ENCODE data around the gene FGF7.
"Not testable (repeated sequence)": the region's sequence is repeated elsewhere in the genome, so short reads cannot be mapped to it uniquely, and the experiment has no call there.

FGF7 gene

DNA sequence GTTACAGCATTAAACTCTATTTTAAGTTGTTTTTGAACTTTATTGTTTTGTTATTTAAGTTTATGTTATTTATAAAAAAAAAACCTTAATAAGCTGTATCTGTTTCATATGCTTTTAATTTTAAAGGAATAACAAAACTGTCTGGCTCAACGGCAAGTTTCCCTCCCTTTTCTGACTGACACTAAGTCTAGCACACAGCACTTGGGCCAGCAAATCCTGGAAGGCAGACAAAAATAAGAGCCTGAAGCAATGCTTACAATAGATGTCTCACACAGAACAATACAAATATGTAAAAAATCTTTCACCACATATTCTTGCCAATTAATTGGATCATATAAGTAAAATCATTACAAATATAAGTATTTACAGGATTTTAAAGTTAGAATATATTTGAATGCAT is 62.4 kb downstream of the FGF7 start:
- not testable (repeated sequence) for H3K9me3 ChIP-seq (ENCODE audit: low read length); H3K4me1 ChIP-seq (ENCODE audit: insufficient read depth, low read length); H3K4me3 ChIP-seq (ENCODE audit: low read length); H3K36me3 ChIP-seq (ENCODE audit: insufficient read depth, low read length); H2AFZ ChIP-seq (ENCODE audit: low read depth, low read length); H3K27me3 ChIP-seq (ENCODE audit: insufficient read depth, low read length)

GRCh38 chr15:49490966-49491365 is 67.9 kb downstream of the FGF7 start:
- H3K9me3 ChIP-seq (ENCODE audit: low read length) = no peaks in the 10 kb centered on the region
- no peaks in the 10 kb centered on the region for H3K36me3 ChIP-seq (ENCODE audit: insufficient read depth, low read length)
- no peaks in the 10 kb centered on the region for H3K27me3 ChIP-seq (ENCODE audit: insufficient read depth, low read length)
- no peak overlapping the region for H2AFZ ChIP-seq (ENCODE audit: low read depth, low read length)
- no peaks in the 10 kb centered on the region for H3K4me1 ChIP-seq (ENCODE audit: insufficient read depth, low read length)
- no peak overlapping the region for H3K4me3 ChIP-seq (ENCODE audit: low read length)

GRCh38 chr15:49492151-49492550 is 69.1 kb downstream of the FGF7 start:
- no peak overlapping the region for H3K4me3 ChIP-seq (ENCODE audit: low read length)
- no peaks in the 10 kb centered on the region for H3K27me3 ChIP-seq (ENCODE audit: insufficient read depth, low read length)
- H3K9me3 ChIP-seq (ENCODE audit: low read length) = no peaks in the 10 kb centered on the region
- H3K36me3 ChIP-seq (ENCODE audit: insufficient read depth, low read length) = no peaks in the 10 kb centered on the region
- no peak overlapping the region for H2AFZ ChIP-seq (ENCODE audit: low read depth, low read length)
- no peaks in the 10 kb centered on the region for H3K4me1 ChIP-seq (ENCODE audit: insufficient read depth, low read length)

- Histone ChIP-seq H3K36me3 (ENCODE audit: insufficient read depth, low read length) (no peaks in the 10 kb centered on the region), H3K4me3 (ENCODE audit: low read length) (no peak overlapping the region), H3K27me3 (ENCODE audit: insufficient read depth, low read length) (no peaks in the 10 kb centered on the region), H2AFZ (ENCODE audit: low read depth, low read length) (no peak overlapping the region), H3K9me3 (ENCODE audit: low read length) (no peaks in the 10 kb centered on the region), H3K4me1 (ENCODE audit: insufficient read depth, low read length) (no peaks in the 10 kb centered on the region)
Measured at GRCh38 chr15:49492830-49493229, 69.8 kb downstream of the FGF7 start.

DNA sequence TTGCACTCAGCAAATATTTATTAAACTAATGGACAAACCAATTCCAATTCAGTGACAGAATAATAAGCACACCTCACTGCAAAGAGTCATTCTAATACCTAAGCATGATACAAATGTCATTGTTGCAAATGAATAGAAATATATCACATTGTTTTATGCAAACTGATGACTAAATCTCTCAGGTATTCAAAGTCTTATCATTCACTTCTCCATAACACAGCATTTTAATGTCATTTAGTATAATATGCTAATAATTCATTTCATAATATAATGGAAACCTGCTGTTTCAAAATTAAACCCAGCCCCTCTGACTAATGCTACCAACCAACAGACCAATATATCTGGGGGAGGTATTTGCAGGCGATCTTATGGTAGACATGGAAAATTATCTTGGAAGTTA is 71.8 kb downstream of the FGF7 start:
- Histone ChIP-seq H3K9me3 (ENCODE audit: low read length) (no peaks in the 10 kb centered on the region), H3K4me1 (ENCODE audit: insufficient read depth, low read length) (no peaks in the 10 kb centered on the region), H2AFZ (ENCODE audit: low read depth, low read length) (no peak overlapping the region), H3K4me3 (ENCODE audit: low read length) (no peak overlapping the region), H3K36me3 (ENCODE audit: insufficient read depth, low read length) (no peaks in the 10 kb centered on the region), H3K27me3 (ENCODE audit: insufficient read depth, low read length) (no peaks in the 10 kb centered on the region)

DNA sequence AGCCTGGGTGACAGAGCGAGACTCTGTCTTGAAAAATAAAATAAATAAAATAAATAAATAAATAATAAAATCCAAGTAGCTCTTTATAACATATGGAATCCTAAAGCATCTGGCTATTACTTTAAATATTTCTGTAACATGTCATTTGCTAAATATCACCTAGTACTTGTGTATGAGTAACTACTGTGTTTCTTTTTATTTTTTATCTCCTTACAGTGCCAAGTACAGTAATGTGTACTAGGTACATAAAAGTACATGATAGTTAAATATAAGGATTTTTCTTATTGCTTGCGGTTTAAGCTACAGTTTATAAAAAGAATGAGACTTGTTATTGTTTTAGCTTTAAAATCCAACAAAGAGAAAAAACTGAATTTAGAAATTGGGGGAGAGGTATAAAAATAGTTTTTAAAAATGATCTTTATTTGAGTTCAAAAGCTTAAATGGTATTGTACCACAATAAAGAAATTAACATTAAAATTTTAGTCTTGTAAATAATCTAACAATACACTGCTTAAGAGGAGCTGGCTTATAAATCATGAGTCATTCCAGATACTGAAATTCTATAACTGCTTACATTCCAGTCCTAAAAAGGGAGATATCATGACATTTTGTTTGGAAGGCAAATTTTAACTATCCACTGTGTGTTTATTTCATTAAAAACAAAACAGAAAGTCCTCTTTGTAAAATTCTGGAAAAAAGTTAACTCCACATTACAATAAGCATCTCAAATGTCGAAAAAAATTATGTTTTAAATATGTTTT is 73.1 kb downstream of the FGF7 start:
- Histone ChIP-seq H3K4me1 (ENCODE audit: insufficient read depth, low read length) (no peaks in the 10 kb centered on the region), H3K9me3 (ENCODE audit: low read length) (peaks cover 1% of the 10 kb centered on the region), H3K27me3 (ENCODE audit: insufficient read depth, low read length) (no peaks in the 10 kb centered on the region), H2AFZ (ENCODE audit: low read depth, low read length) (no peak overlapping the region), H3K4me3 (ENCODE audit: low read length) (no peak overlapping the region), H3K36me3 (ENCODE audit: insufficient read depth, low read length) (no peaks in the 10 kb centered on the region)

DNA sequence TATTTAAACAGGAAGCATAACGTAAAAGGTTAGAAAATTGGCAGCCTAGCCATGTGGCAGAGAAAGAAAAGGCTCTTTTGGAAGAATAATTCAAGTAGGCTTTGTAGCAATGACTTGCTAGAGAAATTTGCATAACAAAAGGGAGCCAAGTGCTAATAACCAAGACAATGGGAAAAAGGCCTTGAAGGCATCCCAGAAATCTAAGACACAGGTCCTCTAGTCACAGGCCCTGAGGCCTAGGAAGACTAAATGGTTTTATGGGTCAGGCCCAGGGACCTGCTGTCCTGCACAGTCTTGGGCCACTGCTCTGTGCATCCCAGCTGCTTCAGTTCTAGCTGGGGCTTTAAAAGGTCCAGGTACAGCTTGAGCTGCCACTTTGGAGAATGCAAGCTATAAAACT is 78.5 kb downstream of the FGF7 start:
- Histone ChIP-seq H2AFZ (ENCODE audit: low read depth, low read length) (no peak overlapping the region), H3K36me3 (ENCODE audit: insufficient read depth, low read length) (no peaks in the 10 kb centered on the region), H3K27me3 (ENCODE audit: insufficient read depth, low read length) (no peaks in the 10 kb centered on the region), H3K4me1 (ENCODE audit: insufficient read depth, low read length) (no peaks in the 10 kb centered on the region), H3K4me3 (ENCODE audit: low read length) (no peak overlapping the region), H3K9me3 (ENCODE audit: low read length) (peaks cover 6% of the 10 kb centered on the region)

DNA sequence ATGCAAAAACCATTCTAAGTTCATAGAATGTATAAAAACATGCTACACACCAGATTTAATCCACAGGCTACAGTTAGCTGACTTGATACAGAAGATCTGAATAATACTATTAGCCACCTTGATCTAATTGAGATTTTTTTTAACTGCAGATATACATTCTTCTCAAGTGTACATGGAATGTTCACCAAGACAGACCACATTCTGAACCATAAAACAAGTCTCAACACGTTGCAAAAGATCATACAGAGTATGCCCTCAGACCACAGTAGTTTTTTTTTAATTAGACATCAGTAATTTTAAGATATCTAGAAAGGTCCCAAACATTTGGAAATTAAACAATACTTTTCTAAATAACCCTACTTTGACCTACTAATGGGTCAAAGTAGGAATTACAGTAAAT is 83.3 kb downstream of the FGF7 start:
- peaks cover 3% of the 10 kb centered on the region for H3K9me3 ChIP-seq (ENCODE audit: low read length)

GRCh38 chr15:49507261-49507660 is 84.2 kb downstream of the FGF7 start:
- no peaks in the 10 kb centered on the region for H3K9me3 ChIP-seq (ENCODE audit: low read length)
- H3K36me3 ChIP-seq (ENCODE audit: insufficient read depth, low read length) = no peaks in the 10 kb centered on the region
- H3K4me1 ChIP-seq (ENCODE audit: insufficient read depth, low read length) = no peaks in the 10 kb centered on the region
- H2AFZ ChIP-seq (ENCODE audit: low read depth, low read length) = no peak overlapping the region
- H3K27me3 ChIP-seq (ENCODE audit: insufficient read depth, low read length) = no peaks in the 10 kb centered on the region
- no peak overlapping the region for H3K4me3 ChIP-seq (ENCODE audit: low read length)

More for the DNA sequence above, 83.3 kb downstream of the FGF7 start:
- H2AFZ ChIP-seq (ENCODE audit: low read depth, low read length) = no peak overlapping the region
- no peaks in the 10 kb centered on the region for H3K36me3 ChIP-seq (ENCODE audit: insufficient read depth, low read length)
- no peak overlapping the region for H3K4me3 ChIP-seq (ENCODE audit: low read length)
- no peaks in the 10 kb centered on the region for H3K27me3 ChIP-seq (ENCODE audit: insufficient read depth, low read length)
- no peaks in the 10 kb centered on the region for H3K4me1 ChIP-seq (ENCODE audit: insufficient read depth, low read length)

GRCh38 chr15:49512739-49513138 is 89.7 kb downstream of the FGF7 start:
- H3K4me1 ChIP-seq (ENCODE audit: insufficient read depth, low read length); H3K27me3 ChIP-seq (ENCODE audit: insufficient read depth, low read length); H3K36me3 ChIP-seq (ENCODE audit: insufficient read depth, low read length); H3K9me3 ChIP-seq (ENCODE audit: low read length); H3K4me3 ChIP-seq (ENCODE audit: low read length); H2AFZ ChIP-seq (ENCODE audit: low read depth, low read length): not testable (repeated sequence)

DNA sequence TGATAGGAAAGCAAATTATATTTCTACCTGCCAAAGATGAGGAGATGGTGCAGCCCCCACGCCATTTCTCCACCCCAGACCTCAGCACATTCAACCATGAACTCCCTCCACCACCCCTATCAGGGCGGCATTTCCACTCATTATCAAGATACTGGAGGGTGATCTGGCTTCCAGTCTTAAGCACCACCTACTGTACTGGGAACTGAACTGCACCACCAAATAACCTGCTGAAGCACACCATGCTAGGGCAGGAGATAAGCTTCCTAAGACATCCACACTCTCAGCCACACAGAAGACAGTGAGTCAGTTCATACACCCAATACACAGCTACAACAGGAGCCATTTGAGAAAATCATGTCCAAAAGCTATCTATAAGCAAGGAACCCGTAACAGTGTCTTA is 98.8 kb downstream of the FGF7 start:
- Histone ChIP-seq H3K36me3 (ENCODE audit: insufficient read depth, low read length) (no peaks in the 10 kb centered on the region), H2AFZ (ENCODE audit: low read depth, low read length) (no peak overlapping the region), H3K4me3 (ENCODE audit: low read length) (no peak overlapping the region), H3K9me3 (ENCODE audit: low read length) (peaks cover 4% of the 10 kb centered on the region), H3K27me3 (ENCODE audit: insufficient read depth, low read length) (no peaks in the 10 kb centered on the region), H3K4me1 (ENCODE audit: insufficient read depth, low read length) (no peaks in the 10 kb centered on the region)

DNA sequence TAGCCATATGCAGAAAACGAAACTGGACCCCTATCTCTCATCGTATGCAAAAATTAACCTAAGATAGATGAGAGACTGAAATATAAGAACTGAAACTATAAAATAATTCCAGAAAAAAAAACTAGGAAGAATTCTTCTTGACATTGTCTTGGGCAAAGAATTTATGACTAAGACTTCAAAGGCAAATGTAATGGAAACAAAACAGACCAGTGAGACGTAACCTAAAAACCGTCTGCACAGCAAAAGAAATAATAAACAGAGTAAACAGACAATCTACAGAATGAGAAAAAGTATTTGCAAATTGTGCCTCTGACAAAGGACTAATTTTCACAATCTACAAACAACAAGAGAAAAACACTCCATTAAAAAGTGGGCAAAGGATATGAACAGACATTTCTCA is 105.2 kb downstream of the FGF7 start:
- Histone ChIP-seq H3K27me3 (ENCODE audit: insufficient read depth, low read length) (no peaks in the 10 kb centered on the region), H3K9me3 (ENCODE audit: low read length) (peaks cover 2% of the 10 kb centered on the region), H2AFZ (ENCODE audit: low read depth, low read length) (no peak overlapping the region), H3K36me3 (ENCODE audit: insufficient read depth, low read length) (no peaks in the 10 kb centered on the region), H3K4me1 (ENCODE audit: insufficient read depth, low read length) (no peaks in the 10 kb centered on the region), H3K4me3 (ENCODE audit: low read length) (no peak overlapping the region)

DNA sequence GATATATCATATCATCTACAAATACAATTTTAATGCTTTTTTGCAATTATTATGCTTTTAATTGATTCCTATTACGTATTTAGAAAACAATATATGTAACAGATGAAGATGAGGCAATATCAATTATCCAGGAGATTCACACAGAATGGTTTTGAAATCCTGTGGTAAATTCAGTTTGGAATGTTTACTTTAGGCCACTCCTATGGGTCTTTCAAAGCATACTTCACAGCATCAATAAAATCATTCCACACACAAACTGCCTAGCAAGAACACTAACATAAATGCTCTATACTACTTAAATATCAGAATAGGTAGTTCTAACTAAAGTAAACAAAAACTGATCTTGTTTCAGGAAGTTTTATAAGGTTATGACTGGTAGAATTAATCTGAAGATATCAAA is 107.0 kb downstream of the FGF7 start:
- H3K9me3 ChIP-seq (ENCODE audit: low read length) = no peaks in the 10 kb centered on the region
- no peaks in the 10 kb centered on the region for H3K27me3 ChIP-seq (ENCODE audit: insufficient read depth, low read length)
- H3K4me3 ChIP-seq (ENCODE audit: low read length) = no peak overlapping the region
- no peaks in the 10 kb centered on the region for H3K4me1 ChIP-seq (ENCODE audit: insufficient read depth, low read length)
- H2AFZ ChIP-seq (ENCODE audit: low read depth, low read length) = no peak overlapping the region
- H3K36me3 ChIP-seq (ENCODE audit: insufficient read depth, low read length) = no peaks in the 10 kb centered on the region

Data from neuron (in vitro differentiated cells).